AG04449 (cell line): ENCODE measurements around the gene RARG.
"Not testable (repeated sequence)": the region's sequence is repeated elsewhere in the genome, so short reads cannot be mapped to it uniquely, and the experiment has no call there.

ENCODE experiments used
- CTCF ChIA-PET: fragments of 350-600 bp; formaldehyde crosslinking; extraction: SDS; loops from one replicate; lab custom pipeline; 2021; ENCODE audit warnings: antibody characterized with exemption; lab: Yijun Ruan, JAX
- POLR2A ChIA-PET: fragments of 400-600, 350-600 bp; formaldehyde crosslinking; extraction: SDS; loops from one replicate; lab custom pipeline; 2020; ENCODE audit warnings: antibody characterized with exemption, inconsistent platforms; lab: Yijun Ruan, JAX
- DNase-seq: peaks from one replicate; pipeline ENCODE4 v3.0.0-alpha.2; 2010; ENCODE audit warnings: low read depth, low spot score
- H3K4me3 ChIP-seq: 2 replicates; pipeline ENCODE4 v1.5.1; 2011; ENCODE audit warnings: low read depth, mild to moderate bottlenecking, control low read depth, low read length
- CTCF ChIP-seq: IDR thresholded peaks from one replicate; pipeline ENCODE4 v1.5.1; 2011; ENCODE audit warnings: mild to moderate bottlenecking, moderate library complexity, low read length, control low read depth, inconsistent platforms; ENCODE audit not compliant: insufficient read depth; ENCODE audit errors: missing control alignments

RARG gene

GRCh38 chr12:53180931-53181645, 50.9 kb downstream of the RARG start:
- no peak for TF ChIP-seq CTCF
- H3K4me3 ChIP-seq = peak overlapping the region; percentile 84
- no peak for DNase-seq
- CTCF ChIA-PET = interaction anchor here (0.8 to 13.4 kb wide), 16 partner anchors 9 to 164 kb away, joined by 3 to 148 read pairs (median 4); partner anchors contain the start of gene AAAS
- POLR2A ChIA-PET = interaction anchor here (0.5 to 2.3 kb wide), 11 partner anchors 10 to 320 kb away, joined by 3 to 9 read pairs (median 4); partner anchors contain the start of gene SPRYD3

DNA sequence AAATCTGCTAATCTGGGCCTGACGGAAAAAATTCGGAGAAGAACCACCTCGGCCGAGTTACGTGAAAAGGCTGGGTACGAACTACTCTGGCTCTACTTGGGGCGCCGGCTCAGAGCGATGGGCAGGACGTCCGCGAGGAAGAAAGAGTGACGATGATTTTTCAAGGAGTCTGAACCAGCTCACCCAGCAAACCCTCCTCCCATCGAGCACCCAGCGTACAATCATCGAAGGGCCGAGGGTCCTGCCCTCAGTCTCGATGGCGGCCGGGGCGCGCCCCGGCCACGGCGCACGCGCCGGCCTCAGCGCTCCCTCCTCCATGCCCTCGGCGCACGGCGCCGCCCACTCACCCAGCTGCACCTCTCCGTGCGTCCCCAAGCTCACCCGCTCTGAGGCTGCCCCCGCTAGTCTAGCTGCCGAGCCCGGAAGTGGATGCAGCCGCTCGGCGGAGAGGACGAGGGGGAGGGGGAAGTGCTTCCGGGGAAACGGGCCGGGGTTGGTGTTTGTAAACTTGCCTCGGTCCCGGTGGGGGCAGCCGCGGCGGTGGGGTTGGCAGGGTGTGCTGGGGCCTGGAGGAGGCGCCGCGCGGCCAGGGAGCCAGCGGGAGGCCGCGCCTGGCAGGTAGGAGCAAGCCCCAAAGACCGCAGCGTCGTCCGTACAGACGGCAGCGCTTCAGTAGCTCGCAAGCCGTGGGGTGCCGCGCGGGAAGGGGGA, 51.6 kb downstream of the RARG start, which contains the start of the genes CSAD and ZNF740:
TSS of gene CSAD (minus strand) at position 706 of the 711 bp plus-strand sequence. CDS start 7,455 bp downstream, outside the sequence.
TSS of gene ZNF740 (plus strand) at position 503 of the 711 bp plus-strand sequence. CDS start 1,262 bp downstream, outside the sequence.
- CTCF ChIA-PET = interaction anchor here (0.8 to 13.4 kb wide), 15 partner anchors 8 to 165 kb away, joined by 3 to 148 read pairs (median 3); no protein-coding TSS in a partner anchor
- peak; percentile 70 for DNase-seq
- POLR2A ChIA-PET = interaction anchor here (0.5 to 2.3 kb wide), 13 partner anchors 8 to 119 kb away, joined by 3 to 9 read pairs (median 4); partner anchors contain the start of genes PFDN5 and SPRYD3
- TF ChIP-seq CTCF = no peak
- peak within 1 kb of the TSS; percentile 84 for H3K4me3 ChIP-seq

DNA sequence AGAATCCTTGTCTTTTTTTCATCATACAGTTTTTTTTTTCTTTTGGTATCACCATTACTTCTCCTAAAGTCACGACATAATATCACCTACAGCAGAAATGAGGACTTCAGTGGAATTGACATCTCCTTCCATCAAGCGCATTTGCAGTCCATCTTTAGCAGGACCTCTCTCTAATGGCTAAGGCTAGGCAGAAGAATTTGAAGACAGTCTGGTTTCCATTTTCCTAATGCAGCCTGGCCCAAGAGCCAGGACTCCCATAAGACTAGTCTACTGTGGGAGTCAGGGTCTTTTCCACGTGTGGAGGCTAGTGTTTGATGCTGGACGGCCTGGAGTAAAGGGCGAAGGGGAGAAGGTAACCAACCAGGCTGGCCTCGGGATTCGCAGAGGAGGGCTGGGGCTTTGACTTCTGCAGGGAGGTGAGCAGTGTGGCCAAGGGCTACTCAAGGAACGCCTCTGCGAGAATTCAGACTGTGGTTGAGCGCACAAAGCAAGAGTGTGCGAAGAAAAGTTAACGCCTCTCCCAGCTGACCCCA, 52.3 kb downstream of the RARG start:
- H3K4me3 ChIP-seq = peak overlapping the region; percentile 84
- CTCF ChIA-PET = interaction anchor here (0.7 to 13.4 kb wide), 10 partner anchors 8 to 115 kb away, joined by 3 to 148 read pairs (median 4); no protein-coding TSS in a partner anchor
- POLR2A ChIA-PET = interaction anchor here (0.6 to 1.9 kb wide), 8 partner anchors 8 to 116 kb away, joined by 3 to 8 read pairs (median 4); partner anchors contain the start of genes PFDN5 and SPRYD3
- TF ChIP-seq CTCF = no peak
- no peak for DNase-seq

GRCh38 chr12:53178803-53179202, 53.2 kb downstream of the RARG start:
- POLR2A ChIA-PET = not testable (repeated sequence)
- CTCF ChIA-PET = interaction anchor here (0.7 to 13.4 kb wide), 6 partner anchors 11 to 80 kb away, joined by 3 to 148 read pairs (median 11); no protein-coding TSS in a partner anchor

GRCh38 chr12:53177447-53177846, 54.6 kb downstream of the RARG start:
- H3K4me3 ChIP-seq, DNase-seq, POLR2A ChIA-PET: not testable (repeated sequence)
- CTCF ChIA-PET = interaction anchor here (0.9 to 13.4 kb wide), 3 partner anchors 17 to 147 kb away, joined by 3 to 148 read pairs (median 5); no protein-coding TSS in a partner anchor

More at GRCh38 chr12:53178803-53179202, 53.2 kb downstream of the RARG start:
- not testable (repeated sequence) for DNase-seq, H3K4me3 ChIP-seq

DNA sequence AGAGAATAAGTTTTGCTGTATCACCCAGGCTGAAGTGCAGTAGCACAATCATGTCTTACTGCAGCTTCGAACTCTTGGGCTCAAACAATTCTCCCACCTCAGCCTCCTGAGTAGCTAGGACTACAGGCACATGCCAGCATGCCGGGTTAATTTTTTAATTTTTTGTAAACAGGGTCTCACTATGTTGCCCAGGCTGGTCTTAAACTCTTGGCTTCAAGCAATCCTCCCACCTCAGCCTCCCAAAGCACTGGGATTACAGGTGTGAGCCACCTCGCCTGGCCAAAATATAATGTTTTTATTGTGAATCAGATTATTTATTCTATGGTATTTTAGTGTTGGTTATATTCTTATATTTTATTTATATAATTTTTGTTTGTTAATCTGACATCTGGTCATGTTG, 55.3 kb downstream of the RARG start:
- no peak overlapping the region for H3K4me3 ChIP-seq
- TF ChIP-seq CTCF = no peak
- ChIA-PET CTCF (interaction anchor here (1.4 to 13.4 kb wide), 2 partner anchors 16 to 147 kb away, joined by 5 to 148 read pairs; no protein-coding TSS in a partner anchor), POLR2A (no interaction called here)
- DNase-seq = no peak
